ENCODE data around the gene LCP1.

The LCP1 gene

DNA sequence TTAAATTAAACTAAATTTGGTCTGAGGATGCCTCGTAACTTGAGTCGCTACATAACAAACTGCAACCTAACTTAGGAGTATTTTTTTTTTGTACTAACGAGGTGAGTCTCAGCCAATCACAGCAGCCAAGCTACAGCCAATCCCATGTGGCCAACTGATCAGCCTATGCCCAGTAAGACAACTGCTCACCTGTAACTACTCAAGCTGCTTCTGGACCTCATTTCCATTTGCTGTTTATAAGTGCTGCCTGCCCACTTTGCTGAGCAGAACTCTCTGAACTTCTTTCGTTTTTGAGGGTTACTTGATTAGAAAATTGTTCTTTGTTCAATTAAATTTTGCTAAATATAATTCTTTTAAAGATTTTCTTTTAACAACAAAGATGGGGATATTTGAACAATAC, 81.0 kb downstream of the LCP1 start:
- no peak for DNase-seq (ENCODE audit: low read depth in 2 of 2)

DNA sequence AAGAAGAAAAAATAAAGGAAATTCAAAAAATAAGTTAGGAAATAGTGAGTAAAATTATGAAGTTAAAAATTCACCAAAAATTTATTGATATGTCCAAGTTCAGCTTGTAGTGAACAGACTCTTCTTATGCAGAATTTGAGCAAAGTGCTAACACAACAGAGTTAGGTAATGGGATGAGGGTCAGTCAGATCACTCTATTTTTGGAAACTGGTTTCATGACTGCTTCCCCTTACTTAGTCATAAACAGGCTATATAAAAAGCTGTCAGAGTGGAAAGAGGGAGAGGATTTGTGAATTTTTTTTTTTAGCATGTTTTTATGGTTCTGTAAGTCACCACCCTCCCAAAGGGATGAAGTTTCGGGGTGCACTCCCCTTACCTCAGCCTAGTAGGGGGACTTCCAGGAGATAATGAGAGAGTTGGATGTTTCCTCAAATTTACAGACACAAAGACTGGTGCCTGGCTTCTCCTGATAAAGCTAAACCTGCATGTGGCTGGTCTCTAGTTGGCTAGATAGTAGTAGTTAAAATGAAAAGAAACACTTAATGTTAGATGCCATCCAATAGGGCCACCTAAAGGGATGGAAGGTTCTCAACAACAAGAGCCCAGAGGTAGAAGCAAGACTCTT, 81.7 kb downstream of the LCP1 start:
- DNase-seq (ENCODE audit: low read depth in 2 of 2): no peak

DNA sequence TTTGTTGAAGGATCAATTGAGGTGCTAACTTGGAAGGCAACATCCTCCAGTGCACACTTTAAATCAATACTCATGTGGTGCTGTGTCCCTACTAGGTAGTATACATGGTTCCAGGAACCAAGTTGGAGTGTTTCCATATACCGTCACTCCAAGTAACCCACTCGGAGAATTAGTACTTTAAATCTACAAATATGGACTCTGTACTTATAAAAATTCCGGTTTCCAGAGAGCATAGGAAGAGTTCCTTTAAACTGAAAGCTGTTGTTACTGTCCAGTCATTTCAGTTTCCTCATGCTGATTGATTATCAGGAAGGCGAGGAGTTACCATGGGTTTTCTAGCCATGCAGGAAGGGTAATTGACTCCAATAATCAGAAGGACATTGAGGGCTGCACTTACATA, 84.3 kb downstream of the LCP1 start:
- DNase-seq (ENCODE audit: low read depth in 2 of 2): no peak

DNA sequence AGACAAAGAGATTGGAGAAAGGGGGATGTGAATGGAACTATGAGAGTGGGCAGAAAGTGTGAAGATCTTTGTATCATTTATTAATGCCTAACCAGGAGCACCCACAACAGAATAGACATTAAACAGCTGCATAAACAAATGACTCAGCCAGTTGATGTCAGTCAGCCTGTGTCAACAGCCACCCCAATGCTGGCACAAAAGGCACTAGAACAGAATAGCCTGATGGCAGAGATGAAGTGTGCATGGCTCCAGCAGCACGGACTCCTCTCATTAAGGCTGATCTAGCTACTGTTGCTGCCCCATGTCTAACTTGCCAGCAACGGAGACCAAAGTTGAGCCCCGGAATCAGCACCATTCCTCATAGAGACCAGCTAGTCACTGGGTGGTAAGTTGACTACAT, 85.0 kb downstream of the LCP1 start:
- no peak for DNase-seq (ENCODE audit: low read depth in 2 of 2)

DNA sequence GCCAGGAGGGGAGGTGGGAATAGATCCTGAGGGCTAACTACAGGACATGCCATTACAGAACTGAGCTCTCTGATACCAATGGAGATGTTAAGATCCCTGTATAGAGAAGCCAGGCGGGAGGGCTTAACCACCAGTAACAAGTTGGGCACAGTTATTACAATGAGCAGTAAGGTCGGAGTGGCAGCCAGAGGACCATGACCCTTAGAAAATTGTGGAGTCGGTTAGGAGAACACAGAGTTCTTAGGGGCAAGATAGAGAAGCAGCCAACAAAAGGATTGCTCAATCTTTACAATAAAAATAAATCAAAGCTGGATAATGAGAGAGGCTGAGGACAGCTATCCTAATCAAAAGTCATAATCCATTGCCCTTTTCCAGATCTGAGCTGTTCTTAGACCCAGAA, 87.5 kb downstream of the LCP1 start:
- DNase-seq (ENCODE audit: low read depth in 2 of 2): no peak

DNA sequence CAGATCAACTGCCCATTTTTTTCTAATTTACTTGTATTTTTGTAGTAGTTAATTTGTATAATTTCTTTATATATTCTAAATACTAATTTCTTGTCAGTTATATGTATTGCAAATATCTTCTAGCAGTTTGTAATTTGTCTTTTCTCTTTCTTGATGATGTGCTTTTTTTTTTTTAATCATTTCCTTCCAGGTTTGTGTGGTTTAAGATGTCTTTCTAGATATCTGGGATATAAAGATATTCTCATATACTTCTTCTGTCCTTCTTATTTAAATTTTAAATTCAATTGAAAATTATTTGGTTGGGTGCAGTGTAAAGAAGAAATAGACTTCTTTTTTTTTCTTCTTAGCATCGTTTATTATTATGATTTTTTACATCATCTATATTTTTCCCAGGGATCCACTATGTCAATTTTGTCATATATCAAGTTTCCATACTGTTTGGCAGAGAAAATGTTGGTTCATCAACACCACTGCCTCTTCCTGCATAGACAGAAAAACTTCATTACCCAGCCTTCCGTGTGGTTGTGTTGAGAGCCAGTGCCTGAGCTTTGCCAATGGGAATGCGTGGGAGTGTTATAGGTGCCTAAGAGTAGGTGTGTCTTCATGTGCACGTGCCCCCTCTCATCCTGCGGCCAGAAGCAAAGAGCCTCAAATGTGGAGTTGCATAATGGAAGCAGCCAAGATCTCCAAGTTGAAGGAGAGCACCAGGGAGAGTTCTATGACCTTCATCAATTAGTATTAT, 93.0 kb downstream of the LCP1 start:
- no peak for DNase-seq (ENCODE audit: low read depth in 2 of 2)

DNA sequence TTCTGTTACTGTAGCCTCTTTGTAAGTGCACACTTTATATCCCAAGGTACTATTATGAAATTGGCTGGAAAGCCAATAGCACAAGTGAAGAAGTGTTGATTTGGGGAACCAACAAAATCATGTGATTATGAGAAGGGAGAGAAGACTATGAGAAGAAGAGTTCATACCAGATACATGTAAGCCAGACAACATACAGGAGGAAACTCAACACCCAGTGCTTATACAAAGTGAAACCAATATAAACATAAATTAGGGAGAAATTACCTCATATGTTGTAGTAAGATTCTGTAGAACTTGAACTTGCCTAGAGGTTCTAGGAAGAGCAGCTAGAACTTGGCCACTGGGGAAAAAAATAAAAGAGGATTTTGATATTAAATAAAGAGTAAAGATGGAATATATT, 94.5 kb downstream of the LCP1 start:
- no peak for DNase-seq (ENCODE audit: low read depth in 2 of 2)

DNA sequence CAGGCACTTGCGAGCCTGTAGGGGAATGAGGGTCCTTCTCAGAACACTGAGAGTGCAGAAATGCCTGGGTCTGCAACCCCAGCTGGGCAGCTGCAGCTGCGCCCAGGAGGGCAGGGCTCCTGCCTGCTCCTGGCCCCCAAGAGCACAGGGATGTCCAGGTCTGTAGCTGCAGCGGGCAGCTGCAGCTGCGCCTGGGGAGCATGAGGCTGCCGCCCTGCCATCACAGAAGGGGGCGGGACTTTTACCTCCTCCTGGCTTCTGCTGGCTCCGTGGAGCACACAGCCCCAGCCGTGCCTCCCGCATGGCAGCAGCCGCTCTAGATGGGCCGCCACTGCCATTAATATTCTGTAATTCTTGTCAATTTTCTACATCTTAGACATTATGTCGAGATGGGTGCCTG, 95.0 kb downstream of the LCP1 start:
- no peak for DNase-seq (ENCODE audit: low read depth in 2 of 2)

DNA sequence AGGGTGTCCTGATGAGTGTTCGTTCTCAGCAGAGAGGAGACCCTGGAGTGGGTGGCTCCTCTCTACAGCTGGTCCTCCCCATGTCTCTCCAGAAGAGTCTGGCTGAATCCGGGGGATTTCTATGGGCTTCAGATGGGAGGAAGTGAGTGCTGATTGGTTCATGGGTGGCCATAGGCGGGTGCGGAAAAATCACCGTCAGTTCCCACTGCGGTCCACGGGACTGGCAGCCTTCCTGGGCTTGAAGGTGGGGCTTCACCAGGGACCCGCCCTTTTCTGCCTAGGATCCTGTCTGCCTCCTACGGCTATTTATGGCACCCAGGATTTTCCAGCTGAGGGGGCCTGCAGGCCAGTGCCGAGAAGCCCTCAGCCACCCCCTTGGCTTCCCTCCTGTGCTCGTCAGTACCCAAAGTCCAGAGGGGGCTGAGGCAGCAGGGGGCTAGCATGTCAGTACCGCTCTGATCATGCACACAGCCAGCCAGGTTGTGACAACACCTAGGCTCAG, 95.5 kb downstream of the LCP1 start:
- no peak for DNase-seq (ENCODE audit: low read depth in 2 of 2)

DNA sequence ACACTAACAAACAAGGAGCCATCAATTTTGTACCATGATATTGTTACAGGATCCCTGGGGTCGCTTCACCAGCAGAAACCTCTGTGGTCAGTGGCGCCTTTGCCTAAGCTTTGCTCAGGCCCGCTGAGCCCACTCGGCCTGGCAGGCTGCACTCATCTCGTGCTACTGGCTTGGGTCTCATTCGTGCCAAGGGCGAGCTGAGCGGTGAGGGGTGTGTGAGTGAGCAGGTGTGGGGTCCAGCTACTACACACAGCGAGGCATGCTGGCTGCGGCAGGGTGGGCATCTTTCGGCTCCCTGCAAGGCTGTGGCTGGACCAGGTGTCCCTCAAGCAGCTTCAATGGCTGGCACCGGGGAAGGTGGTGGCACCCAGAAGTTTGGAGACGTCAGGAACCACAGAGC, 96.2 kb downstream of the LCP1 start:
- DNase-seq (ENCODE audit: low read depth in 2 of 2): no peak

DNA sequence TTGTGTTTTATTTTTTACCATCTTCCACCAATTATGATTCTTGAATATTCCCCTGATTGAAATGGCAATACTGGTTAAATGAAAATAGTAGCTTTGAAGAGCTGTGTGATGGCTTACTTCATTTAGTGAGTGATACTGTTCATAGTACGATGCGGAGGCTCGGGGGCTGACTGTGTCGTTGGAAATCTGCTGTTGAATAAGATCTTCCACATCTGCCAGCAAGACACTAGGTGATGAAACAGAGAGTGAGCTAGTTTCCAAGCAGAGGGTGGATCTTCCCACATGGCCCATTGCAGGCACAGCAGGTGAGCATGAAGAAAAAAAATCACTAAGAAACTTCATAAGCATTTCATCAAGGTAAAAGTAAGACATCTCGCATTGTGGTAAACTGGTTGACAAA, 99.7 kb downstream of the LCP1 start:
- no peak for DNase-seq (ENCODE audit: low read depth in 2 of 2)

DNA sequence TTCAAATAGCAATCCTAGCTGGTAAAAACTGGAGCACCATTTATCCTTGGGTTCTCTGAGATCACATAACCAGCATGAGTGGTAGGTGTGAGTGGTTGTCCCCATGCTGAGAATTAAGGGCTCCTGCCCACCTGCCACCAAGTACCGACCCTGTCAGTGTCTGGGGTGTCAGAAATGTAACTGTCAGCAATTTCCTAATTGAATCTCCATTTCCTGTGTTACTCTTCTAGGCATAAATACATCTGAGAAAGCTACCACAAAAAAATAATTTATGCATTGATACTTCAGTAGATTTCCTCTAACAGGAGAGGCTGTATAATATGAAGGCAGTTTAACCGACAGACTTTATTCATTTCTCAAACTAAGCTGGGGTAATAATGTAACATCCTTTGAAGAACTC, 102.2 kb downstream of the LCP1 start:
- DNase-seq (ENCODE audit: low read depth in 2 of 2): no peak

DNA sequence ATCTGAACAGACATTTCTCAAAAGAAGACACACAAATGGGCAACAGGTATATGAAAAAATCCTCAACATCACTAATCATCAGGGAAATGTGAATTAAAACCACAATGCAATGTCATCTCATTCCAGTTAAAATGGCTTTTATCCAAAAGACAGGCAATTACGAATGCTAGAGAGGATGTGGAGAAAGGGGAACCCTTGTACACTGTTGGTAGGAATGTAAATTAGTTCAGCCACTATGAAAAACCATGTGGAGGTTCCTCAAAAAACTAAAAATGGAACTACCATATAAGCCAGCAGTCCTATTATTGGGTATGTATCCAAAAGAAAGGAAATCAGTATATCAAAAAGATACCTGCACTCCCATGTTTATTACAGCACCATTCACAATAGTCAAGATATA, 104.7 kb downstream of the LCP1 start:
- DNase-seq (ENCODE audit: low read depth in 2 of 2): no peak

DNA sequence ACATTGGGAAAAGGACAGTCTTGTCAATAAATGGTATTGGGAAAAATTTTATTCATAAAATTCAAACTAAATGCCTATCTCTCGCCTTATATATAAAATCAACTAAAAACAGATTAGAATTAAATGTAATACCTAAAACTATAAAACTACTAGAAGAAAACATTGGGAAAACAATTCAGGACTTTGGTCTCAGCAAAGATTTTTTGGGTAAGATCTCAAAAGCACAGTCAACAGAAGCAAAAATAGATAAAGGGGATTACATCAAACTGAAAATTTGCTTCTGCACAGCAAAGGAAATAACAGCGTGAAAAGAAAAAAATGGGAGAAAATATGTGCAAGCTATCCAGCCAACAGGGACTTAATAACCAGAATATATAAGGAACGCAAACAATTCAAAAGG, 105.2 kb downstream of the LCP1 start:
- no peak for DNase-seq (ENCODE audit: low read depth in 2 of 2)

Measured in stimulated activated CD4-positive, alpha-beta T cell treated with anti-CD3 and anti-CD28 coated beads, Interleukin-1b, Interleukin-23, amount 100 ng/mL, for 4 hours (primary cell).